GM12872 (cell line): Measurements from ENCODE around the gene STAG3.

Source experiments
- TF ChIP-seq, protein P1 (sequence below): IDR thresholded peaks from 3 replicates; pipeline ENCODE4 v1.5.1; 2011; ENCODE audit warnings: low read depth, mild to moderate bottlenecking, low read length, moderate library complexity; ENCODE audit not compliant: insufficient read depth

Gene STAG3

GRCh38 chr7:100166970-100167911 lies 10.5 kb upstream of the STAG3 start:
- TF ChIP-seq, protein P1, sequence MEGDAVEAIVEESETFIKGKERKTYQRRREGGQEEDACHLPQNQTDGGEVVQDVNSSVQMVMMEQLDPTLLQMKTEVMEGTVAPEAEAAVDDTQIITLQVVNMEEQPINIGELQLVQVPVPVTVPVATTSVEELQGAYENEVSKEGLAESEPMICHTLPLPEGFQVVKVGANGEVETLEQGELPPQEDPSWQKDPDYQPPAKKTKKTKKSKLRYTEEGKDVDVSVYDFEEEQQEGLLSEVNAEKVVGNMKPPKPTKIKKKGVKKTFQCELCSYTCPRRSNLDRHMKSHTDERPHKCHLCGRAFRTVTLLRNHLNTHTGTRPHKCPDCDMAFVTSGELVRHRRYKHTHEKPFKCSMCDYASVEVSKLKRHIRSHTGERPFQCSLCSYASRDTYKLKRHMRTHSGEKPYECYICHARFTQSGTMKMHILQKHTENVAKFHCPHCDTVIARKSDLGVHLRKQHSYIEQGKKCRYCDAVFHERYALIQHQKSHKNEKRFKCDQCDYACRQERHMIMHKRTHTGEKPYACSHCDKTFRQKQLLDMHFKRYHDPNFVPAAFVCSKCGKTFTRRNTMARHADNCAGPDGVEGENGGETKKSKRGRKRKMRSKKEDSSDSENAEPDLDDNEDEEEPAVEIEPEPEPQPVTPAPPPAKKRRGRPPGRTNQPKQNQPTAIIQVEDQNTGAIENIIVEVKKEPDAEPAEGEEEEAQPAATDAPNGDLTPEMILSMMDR, result no peak

DNA sequence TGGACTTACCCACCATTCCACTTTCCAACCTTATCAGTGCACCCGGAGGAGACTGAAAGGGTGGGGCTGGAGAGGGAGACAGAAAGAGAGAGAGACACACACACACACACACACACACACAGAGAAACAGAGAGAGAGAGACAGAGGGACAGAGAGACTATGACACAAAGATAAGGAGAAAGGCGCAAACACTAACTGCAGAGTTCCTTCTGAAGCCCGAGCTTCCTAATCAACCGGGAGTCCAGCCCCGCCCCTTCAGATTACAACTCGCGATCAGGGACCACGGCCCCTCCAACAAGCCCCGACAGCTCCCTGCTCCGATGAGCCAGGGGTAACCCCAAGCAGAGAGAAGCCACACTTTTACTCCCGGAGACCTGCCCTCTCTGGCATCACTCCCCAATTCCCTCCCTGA lies 9.8 kb upstream of the STAG3 start:
- TF ChIP-seq, protein P1, result no peak

GRCh38 chr7:100169147-100169850 lies 8.4 kb upstream of the STAG3 start:
- TF ChIP-seq, protein P1, result no peak

DNA sequence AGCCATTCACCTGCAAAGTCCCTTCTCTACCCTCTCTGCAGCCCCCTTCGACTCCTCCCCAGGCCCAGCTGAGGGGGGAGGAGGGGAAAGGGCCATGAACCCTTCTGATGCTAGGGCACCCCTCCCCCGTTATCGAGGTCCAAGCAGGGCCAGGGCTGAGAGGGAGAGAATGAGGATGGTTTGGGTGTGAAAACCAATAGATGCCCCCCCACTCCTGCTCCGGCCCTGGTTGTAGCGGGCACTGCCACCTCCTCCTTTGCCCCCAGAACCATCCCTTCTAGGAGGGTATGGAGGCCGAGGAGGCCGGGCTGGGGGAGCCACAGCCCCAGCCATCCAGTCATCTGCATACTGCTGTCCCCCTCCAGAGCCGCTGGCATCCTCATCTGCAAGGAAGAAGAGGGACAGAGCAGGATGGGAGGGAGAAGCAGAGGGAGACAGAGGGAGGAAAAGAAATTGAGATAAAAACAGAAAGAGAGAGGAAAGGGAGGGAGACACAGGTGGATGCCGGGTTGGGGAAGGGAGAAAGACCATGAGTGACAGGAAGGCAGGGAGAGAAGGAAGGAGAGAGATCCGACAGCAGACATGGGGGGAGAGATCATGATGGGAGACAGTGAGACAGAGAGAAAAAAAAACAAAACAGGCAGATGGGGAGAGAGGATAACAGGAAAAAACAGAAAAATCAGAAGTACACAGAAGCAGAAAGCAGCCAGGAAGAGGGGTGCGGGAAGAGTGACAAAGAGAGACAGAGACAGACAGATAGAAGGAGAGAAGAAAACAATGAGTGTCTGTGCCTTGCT lies 7.4 kb upstream of the STAG3 start:
- TF ChIP-seq, protein P1, result no peak

DNA sequence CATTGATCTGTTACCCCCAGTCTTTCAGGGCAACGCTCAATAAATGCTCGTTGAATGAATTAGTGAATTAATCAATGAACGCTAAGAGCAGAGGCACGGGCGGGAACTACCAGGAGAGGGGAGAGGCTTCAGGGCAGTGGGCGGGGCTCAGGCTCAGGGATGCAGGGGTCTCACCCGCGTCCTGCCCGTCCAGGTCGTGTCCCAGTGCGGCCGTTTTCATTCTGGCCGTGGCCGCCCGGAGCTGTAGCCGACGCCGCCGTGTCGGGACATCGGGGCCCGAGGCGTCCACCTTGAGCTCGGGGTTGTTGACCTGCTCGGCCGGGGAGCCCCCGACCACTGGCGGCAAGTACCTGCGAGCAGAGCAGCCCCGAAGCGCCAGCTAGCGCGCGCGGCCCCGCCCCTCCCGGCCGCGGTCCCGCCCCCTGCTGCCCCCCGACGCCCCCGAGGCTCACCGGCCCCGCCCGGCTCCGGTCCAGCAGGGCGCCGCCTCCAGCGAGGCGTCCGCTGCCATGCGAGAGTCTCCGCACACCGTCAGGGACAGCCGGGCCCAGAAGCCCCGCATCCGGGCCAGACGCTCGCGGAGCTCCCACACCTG lies 6.5 kb upstream of the STAG3 start:
- TF ChIP-seq, protein P1, result no peak

- TF ChIP-seq, protein P1, result no peak
These were observed 5.9 kb upstream of the STAG3 start for GRCh38 chr7:100171840-100172239.
